ENCODE results near the gene LDLRAD2.
A peak's percentile ranks its signal among the peaks of the same experiment; 100 is the strongest.
"Not testable (repeated sequence)": the region's sequence is repeated elsewhere in the genome, so short reads cannot be mapped to it uniquely, and the experiment has no call there.

The LDLRAD2 gene

DNA sequence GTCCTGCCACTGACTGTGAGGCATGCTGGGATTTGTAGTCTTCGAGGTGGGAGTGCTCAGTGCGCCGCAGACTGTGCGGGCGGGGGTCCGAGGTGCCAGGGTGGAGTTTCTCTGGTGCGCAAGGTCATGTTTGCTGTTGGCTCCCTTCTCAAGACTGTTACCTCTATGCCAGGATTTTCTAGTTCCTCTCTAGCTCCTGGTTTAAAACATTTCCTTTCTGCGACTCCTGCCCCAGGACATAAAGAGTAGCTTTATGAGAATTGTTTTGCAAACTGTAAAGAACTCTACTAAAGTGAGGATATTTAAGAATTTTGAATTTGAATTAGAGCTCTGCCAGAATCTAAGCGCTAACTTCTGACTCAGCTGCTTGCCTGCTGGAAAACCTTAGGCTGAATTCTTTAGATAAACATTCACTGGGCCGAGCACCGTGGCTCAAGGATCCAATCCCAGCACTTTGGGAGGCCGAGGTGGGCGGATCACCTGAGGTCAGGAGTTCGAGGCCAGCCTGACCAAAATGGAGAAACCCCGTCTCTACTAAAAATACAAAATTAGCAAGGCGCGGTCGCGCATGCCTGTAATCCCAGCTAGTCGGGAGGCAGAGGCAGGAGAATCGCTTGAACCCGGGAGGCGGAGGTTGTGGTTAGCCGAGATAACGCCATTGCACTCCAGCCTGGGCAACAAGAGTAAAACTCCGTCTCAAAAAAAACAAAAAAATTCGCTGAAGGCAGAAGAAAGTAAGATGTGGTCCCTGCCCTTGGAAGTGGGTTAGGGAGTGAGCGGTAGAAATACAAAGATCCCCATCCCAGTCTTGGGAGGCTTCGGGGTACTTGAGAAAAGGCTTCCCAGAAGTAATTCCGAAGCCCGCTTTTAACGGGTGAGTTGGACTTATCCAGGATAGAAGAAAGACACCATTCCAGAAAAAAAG is 28.1 kb upstream of the LDLRAD2 start:
- no peak for DNase-seq

DNA sequence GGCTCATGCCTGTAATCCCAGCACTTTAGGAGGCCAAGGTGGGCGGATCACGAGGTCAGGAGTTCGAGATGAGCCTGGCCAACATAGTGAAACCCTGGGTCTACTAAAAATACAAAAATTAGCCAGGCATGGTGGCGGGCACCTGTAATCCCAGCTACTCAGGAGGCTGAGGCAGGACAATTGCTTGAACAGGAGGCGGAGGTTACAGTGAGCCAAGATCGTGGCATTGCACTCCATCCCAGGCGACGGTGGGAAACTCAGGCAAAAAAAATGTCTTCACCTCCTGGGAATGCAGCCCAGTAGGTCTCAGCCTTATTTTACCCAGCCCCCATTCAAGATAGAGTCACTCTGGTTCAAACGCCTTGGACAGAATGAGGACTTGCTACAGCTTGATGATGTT is 26.3 kb upstream of the LDLRAD2 start:
- DNase-seq, result not testable (repeated sequence)

DNA sequence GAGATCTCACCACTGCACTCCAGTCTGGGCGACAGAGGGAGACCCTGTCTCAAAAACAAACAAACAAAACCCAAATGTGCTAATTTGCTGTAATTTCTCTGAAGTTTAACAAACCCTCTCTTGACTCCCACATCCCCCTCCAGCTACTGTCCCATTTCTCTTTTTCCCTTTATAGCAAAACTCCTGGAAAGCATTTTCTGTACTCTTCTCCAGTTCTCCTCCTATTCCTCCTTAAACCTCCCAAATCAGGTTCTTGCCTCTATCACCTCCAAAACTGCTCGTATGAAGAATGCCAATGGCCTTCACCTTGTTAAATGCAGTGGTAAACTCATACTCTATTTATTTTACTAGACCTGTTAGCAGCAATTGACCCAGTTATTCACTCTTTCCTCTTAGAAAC is 25.4 kb upstream of the LDLRAD2 start:
- DNase-seq, result no peak

DNA sequence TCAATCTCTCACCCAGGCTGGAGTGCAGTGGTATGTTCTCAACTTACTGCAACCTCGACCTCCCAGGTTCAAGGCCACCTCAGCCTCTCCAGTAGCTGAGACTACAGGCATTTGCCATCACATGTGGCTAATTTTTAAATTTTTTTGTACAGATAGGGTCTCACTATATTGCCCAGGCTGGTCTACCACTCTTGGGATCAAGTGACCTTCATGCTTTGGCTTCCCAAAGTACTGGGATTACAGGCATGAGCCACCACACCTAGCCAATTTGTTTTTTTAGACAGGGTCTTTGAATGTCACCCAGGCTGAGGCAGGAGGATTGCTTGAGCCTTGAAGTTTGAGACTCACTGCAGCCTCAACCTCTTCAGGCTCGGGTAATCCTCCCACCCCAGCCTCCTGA is 19.0 kb upstream of the LDLRAD2 start:
- DNase-seq, result no peak

DNA sequence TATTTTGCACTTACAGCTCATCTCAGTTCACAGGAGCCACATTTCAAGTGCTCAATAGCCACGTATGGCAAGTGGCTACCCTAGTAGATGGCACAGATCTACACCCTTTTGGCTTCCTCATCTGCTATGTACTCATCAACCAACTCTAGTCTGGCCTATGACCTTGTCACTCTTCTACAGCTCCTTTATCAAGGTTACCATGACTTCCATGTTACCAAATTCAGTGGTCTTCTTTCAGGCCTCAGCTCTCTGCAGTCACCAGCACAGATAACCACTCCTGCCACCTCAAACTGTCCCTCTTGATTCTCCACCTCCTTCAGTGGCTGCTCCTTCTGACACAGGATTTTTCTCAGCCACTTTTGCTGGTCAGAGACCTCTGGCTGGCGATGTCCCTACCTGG is 17.4 kb upstream of the LDLRAD2 start:
- no peak for DNase-seq

DNA sequence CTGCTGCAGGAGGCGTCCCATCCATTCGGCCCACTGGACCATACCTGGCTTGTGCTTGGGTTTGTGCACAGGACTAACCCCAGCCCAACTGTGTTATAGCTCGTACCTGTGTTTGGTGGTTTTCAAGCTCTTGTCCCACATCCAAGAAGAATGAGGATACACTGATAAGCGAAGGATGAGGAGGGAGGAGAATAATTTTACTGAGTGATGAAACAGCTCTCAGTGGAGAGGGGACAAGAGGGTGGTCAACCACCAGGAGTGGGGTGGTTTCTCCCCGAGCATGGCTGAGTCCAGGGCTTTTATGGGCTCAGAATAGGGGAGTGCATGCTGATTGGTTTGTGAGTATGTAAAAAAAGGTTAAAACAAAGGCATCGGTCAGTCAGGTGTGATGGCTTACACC is 17.0 kb upstream of the LDLRAD2 start:
- no peak for DNase-seq

DNA sequence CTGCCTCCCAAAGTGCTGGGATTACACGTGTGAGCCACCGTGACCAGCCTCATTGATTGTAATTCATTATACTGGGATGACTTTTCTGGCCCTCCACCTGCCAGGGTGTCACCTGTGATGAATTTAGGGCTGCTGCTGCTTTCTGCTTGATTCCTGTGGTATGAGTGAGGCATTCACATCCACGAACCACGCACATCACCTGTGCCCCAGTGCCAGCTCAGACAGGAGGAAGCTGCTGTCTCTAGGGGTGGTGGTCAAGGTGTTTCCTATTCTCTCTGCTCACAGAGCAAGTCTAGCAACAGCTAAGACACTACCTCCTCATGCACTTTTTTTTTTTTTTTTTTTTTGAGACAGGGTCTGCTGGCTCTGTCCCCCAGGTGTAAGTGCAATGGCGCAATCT is 12.3 kb upstream of the LDLRAD2 start:
- no peak for DNase-seq

DNA sequence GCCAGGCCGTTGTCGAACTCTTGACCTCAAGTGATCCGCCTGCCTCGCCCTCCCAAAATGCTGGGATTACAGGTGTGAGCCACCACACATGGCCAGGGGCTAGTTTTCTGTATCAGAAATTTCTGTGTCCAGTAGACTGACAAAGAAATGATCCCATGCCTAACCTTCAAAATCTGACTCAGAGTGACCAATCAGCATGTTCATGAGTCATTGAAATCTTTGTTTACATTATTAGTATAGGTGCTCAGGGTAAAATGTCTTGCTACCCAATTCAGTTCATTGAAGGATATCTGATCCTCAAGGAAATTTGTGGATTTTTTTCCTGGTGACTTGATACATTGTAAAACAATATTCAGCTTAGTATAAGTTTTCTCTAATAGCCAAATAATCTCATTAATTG is 11.0 kb upstream of the LDLRAD2 start:
- DNase-seq, result no peak

DNA sequence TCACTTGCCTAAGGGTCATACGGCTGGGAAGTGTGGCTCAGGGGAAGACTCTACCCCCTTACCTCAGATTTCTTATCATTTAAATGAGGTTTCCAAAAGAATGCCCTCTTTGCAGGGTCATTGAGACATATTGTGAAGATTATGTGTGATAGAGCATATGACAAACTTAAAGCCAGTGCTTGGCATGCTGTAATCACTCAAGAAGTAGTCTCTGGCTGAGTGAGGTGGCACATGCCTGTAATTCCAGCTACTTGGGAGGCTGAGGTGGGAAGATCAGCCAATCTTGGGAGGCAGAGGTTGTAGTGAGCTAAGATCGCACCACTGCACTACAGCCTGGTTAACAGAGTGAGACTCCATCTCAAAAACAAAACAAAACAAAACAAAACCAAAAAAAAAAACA is 7.5 kb upstream of the LDLRAD2 start:
- no peak for DNase-seq

DNA sequence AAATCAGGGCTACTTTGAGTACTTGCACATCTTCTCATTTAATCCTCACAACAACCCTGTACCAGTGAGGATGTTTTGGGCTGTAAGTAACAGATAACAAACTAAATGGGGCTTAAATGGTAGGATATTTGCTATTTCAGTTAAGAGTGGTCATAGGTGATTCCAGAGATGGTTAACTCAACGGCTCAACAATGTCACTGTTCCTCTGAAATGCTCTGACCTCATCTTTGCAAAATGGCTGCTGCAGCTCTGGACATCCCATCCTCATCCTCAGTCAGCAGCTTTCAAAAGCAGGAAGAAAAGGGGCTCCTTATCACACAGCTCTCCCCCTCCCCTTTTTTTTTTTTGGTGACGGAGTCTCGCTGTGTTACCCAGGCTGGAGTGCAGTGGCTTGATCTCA is 1.5 kb downstream of the LDLRAD2 start:
- no peak for DNase-seq

DNA sequence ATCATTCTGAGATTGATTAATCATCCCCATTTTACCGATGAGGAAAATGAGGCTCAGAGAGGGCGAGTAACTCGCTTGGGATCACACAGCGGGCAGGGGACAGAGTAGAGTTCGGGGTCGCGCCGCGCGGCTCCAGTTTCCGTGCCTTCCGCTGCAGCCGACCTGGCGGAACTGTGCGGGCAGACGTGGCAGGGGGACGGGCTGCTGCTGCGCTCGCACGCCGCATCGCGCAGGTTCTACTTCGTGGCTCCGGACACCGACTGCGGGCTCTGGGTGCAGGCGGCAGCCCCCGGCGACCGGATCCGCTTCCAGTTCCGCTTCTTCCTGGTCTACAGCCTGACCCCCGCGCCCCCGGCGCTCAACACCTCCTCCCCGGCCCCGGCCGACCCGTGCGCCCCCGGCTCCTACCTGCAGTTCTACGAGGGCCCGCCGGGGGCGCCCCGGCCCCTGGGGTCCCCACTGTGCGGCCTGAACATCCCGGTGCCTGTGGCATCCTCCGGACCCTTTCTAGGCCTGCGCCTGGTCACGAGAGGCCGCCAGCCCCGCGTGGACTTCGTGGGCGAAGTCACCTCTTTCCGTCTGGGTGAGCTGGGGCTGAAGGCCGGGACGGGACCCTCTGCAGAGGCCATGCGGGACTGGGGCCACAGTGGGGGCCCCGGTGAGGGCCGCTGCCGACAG is 2.3 kb downstream of the LDLRAD2 start:
- DNase-seq, result no peak

DNA sequence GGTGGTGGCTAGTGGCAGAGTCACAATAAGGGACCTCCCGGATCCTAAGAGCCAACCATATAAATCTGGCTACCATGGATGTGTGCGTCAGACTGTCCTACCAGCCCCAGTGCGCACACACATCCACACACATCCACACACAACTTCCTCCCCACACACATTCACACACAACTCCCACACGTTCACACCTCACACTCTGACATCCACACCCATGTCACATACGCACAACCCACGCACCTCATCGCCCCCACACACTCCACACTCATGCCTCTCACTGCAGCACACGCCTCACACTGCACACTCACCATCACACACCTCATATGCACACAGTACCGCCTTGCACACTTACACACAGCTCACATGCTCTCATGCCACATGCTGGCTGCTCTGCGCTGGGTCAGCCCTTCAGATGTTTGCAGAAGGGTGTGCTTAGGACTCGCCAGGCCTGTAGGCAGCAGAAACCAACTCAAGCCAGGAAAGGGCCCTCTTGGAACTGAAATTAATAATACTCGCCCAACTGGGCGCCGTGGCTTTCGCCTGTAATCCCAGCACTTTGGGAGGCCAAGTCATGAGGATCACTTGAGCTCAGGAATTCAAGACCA is 3.0 kb downstream of the LDLRAD2 start:
- DNase-seq, result no peak

DNA sequence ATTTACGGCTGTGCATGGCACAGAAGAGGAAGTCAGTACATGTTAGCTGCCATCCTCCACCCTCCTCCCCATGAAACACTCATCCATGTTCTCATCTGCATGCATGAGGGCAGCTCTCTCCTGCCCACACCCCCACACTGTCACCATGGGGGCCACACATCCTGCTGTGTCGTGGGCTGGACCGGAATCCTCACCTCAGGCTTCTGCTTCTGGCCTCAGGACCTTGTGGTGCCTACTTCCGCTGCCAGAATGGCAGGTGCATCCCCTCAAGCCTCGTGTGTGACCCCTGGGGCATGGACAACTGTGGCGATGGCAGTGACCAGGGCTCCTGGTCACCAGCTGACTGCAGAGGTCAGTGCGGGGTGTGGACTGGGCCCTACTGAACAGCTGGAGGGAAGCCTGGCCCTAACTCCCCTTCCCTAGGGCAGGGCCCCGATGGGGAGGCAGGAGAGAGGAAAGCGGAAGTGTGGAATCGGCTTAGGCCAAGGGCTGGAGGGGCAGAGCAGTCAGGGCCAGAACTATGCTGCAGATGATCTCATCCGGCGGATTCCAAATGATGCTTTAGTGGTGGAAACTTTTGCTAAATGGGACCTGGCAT is 3.8 kb downstream of the LDLRAD2 start:
- DNase-seq, result peak; percentile 64

DNA sequence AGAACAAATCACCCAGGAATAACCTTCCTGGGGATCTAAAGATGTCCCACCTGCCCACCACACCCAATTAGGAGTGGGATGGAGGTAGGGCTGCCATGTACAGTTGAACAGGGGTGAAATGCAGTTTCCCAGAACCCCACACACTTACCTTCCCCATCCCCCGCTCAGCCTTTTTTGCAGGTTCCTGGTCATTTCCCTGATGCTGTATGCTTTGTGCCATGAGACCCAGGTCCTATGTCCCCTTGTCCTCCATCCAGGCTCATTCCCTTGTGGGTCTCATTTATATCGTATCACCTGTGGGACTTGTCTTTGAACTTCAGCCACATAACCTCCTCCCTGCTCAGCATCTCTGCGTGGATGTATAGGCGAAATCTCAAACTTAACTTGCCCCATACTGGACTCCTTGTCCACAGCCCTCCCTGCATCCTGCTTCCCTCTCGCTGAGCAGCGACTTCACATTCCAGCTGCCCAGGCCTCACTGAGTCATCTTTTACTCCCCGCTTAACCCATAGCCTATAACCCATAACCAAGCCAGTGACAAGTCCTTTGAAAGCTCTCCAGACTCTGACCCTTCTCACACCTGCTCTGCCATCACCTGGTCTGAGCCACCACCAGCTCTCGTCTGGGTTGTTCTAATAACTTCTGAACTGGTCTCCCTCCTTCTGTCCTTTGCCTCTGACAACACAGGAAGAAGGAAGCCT is 4.7 kb downstream of the LDLRAD2 start:
- no peak for DNase-seq

DNA sequence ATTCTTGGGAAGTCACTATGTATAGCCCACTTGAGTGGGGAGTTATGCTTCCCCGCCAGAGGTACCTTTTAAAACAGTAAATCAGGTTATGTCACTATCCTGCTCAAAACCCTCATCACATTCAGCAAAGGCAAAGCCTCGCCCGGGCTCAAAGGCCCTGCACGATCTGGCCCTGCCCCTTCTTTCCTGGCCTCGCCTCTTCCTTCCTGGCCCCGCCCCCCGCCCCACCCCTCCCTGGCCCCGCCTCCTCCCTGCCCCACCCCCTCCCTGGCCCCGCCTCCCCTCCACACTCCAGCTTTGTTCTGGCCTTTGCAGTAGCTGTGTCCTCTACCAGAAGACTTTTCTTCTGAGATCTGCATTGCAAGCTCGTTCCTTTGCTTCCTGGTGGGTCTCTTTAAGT is 6.6 kb downstream of the LDLRAD2 start:
- DNase-seq, result peak; percentile 46

DNA sequence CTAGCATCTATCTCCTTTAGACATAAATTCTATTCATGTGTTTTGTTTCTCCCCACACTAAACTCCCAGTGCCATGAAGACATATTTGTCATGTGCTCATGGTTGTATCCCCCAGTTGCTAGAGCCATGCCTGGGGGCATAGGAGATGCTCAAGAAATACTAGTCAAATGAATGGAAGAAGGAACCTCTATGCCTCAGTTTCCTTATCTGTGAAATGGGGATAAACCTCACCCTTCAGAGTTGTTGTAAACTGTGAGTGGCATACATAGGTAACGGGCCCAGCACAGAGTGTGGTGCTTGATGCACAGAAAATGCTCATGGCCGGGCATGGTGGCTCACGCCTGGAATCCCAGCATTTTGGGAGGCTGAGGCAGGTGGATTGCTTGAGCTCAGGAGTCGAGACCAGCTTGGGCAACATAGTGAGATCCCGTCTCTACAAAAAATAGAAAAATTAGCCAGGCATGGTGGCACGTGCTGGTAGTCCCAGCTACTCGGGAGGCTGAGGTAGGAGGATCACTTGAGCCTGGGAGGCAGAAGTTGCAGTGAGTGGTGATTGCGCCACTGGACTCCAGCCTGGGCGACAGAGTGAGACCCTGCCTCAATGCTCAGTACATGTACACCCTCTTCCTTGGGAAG is 8.7 kb downstream of the LDLRAD2 start:
- DNase-seq, result no peak

DNA sequence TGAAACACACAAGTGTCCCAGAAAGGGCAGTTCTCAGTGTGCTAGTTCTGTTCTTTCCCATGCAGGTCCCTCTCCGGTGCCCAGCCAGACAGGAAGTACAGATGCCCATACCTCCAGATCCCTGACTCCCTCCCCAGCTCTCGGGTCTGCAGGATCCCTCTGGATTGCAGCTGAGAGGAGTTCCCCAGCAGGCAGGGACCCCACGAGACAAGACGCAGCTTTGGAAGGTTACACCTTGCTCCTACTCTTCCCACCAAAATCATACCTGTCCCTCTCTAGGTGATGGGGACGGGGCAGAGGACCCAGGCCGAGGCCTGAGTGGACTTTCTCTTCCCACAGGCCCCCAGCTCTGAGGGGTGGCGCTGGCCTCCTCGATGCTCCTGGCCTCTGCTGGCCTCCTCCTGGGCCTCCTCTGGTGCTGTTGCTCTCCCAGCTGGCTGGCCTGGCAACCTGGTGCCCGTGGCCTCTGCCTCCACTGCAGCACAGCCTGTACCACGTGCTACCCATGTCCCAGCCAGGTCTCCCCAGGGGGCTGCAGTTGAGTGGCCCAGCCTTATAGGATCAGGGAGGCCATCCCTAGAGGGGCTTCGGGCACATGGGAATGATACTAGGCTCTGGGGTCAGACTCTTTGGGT is 9.4 kb downstream of the LDLRAD2 start:
- no peak for DNase-seq

DNA sequence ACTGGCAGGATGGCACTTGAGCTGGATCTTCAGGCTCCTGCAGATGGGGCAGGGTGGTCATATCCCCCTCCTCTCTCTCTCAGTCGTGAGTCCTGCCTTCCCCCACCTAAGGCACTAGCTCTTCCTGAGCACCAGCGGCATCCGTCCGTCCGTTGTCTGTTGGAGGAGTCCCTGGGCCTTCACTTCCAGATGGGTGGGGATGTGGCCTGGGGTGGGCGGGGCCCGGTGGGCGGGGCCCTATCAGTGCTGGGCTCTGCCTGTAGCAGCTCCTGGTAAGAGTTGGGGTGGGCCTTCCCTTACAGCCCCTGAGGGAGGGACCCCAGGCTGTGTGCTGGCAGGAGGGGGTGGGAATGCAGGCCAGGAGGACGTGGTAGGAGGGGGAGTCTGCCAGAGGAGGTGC is 10.3 kb downstream of the LDLRAD2 start:
- DNase-seq, result no peak

DNA sequence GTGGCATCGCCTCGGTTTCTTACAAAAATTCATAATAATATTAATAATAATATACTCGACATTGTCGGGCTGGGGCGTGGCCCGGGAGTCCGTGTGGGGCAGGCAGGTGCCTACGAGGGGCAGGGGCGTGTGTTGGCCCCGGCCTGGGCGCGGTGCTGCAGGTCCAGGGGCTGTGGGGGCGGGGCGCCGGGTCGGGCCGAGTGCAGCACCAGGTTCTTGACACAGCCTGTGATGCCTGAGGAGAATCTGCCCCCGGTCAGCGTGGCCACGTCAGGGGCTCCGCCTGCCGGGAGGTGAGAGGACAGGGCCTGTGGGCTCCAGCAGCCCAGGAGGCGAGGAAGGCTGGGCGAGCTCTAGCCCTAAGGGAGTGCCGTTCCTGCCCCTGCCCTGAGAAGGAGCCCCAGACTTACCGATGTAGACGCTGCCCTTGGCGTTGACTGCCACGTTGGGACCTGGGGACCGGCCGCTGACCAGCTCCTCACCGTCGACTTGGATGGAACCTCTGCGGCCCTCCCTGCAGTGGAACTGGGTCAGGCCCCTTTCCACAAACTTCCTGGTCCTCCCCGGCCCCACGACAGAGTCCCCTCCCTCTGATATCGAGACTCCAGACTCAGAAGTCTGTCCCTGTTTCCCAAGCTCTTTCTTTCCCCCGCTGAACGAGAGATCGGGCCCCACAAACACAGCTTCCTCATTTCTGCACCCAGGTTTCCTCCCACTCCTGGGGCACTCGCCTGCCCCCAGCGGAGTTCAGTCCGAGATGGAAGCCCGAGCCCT is 11.3 kb downstream of the LDLRAD2 start:
- peak; percentile 9 for DNase-seq

DNA sequence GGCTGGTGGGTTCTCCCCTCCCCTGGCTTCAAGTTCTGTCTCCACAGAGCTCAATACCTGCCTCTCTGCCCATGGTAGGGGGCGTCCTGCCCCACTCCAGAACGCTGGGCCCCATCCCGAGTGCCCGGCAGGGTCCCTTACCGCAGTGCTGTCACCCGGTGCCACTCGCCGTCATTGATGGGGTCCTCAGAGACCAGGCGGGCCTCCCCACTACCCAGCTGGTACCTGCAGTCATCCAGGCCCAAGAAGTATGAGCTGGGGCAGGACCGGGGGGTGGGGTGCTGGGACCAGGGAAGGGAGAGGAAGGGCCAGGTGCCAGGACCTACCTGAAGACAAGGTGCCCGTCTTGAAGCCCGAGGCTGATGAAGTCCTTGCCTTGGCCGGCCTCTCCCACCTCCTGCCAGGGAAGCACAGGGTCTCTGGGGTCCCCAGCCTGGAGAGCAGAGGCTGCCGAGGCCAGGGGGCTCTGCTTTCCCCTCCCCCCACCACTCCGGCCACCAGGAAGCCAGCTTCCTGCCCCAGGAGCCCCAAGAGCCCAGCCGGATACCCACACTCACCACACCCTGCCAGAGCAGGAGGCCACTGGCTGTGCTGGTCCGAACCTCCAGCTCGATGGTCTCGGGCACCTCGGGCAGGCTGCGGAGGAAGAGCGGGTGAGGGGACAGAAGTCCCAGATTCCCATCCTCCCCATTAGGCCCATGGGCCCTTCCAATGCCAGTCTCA is 12.1 kb downstream of the LDLRAD2 start:
- no peak for DNase-seq

Data from inflammatory macrophage treated with lipopolysaccharide for 4 hours (primary cell).